ENCODE results near the gene NRG3. TPM values are rescaled to one million over a fixed set of nuclear protein-coding genes. Genes with fewer than 3 reads are reported as not detected.

The NRG3 gene
- total and polyA plus RNA-seq, 7 donors = 0.03 to 0.10 TPM; not detected in 5

DNA sequence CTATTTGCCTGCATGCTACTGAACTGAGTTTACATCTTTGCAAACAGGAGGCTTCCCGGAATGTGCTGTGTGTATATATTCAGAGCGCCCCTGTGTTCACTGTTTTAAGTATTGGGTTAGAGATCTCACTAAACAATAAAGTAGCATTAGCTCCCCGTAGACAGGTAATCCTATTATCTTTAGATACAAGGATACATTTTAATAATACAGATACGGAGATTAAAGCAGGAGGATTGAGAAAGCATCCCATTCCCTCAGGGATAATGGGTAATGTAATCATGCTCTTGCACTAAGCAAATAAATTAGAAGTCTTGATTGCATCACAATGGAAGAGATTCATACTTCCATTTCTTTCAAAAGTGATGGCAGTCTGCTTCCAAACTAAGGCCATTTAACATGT lies 809.0 kb downstream of the NRG3 start:
- no peak for TF ChIP-seq CTCF (IDR thresholded peaks at IDR 0.05)
- no peak for DNase-seq
- H3K4me3 ChIP-seq = no peak overlapping the region

GRCh38 chr10:82685087-82685486 lies 810.1 kb downstream of the NRG3 start:
- WGBS, 3 donors = 65 to 72% (median 68%) methylated on average over 2 of the region's 2 CpGs
- no peak for ATAC-seq
- Histone ChIP-seq H3K4me1 (no peaks in the 10 kb centered on the region), H3K36me3 (ENCODE audit: insufficient read depth in 1 of 2, low read depth in 1 of 2) (no peaks in the 10 kb centered on the region), H3K4me3 (no peak overlapping the region), H3K27me3 (ENCODE audit: insufficient read depth in 3 of 3, low read length in 2 of 3) (no peaks in the 10 kb centered on the region), H3K9me3 (no peaks in the 10 kb centered on the region), H3K27ac (no peak overlapping the region)
- no peak for DNase-seq
- TF ChIP-seq CTCF (IDR thresholded peaks at IDR 0.05) = no peak
- intact Hi-C loops (cut with DNase I) = no loop called here

More for the DNA sequence above, 809.0 kb downstream of the NRG3 start:
- Histone ChIP-seq H3K36me3 (ENCODE audit: insufficient read depth in 1 of 2, low read depth in 1 of 2) (no peaks in the 10 kb centered on the region), H3K27me3 (ENCODE audit: insufficient read depth in 3 of 3, low read length in 2 of 3) (no peaks in the 10 kb centered on the region), H3K4me1 (no peaks in the 10 kb centered on the region), H3K9me3 (no peaks in the 10 kb centered on the region), H3K27ac (no peak overlapping the region)
- ATAC-seq = no peak
- WGBS, 3 donors = 78 to 84% (median 80%) methylated on average over 4 of the region's 4 CpGs
- intact Hi-C loops (cut with DNase I) = no loop called here

GRCh38 chr10:82691211-82691610 lies 816.2 kb downstream of the NRG3 start:
- WGBS, 3 donors = 65 to 80% (median 78%) methylated on average over 2 of the region's 2 CpGs
- Histone ChIP-seq H3K4me3 (no peak overlapping the region), H3K36me3 (ENCODE audit: insufficient read depth in 1 of 2, low read depth in 1 of 2) (no peaks in the 10 kb centered on the region), H3K9me3 (no peaks in the 10 kb centered on the region), H3K4me1 (no peaks in the 10 kb centered on the region), H3K27ac (no peak overlapping the region), H3K27me3 (ENCODE audit: insufficient read depth in 3 of 3, low read length in 2 of 3) (no peaks in the 10 kb centered on the region)
- no peak for ATAC-seq
- DNase-seq = no peak
- intact Hi-C loops (cut with DNase I) = no loop called here
- TF ChIP-seq CTCF (IDR thresholded peaks at IDR 0.05) = no peak

- Histone ChIP-seq H3K27ac (no peak overlapping the region), H3K4me3 (no peak overlapping the region), H3K27me3 (ENCODE audit: insufficient read depth in 3 of 3, low read length in 2 of 3) (no peaks in the 10 kb centered on the region), H3K9me3 (no peaks in the 10 kb centered on the region), H3K4me1 (no peaks in the 10 kb centered on the region), H3K36me3 (ENCODE audit: insufficient read depth in 1 of 2, low read depth in 1 of 2) (no peaks in the 10 kb centered on the region)
- intact Hi-C loops (cut with DNase I) = no loop called here
- TF ChIP-seq CTCF (IDR thresholded peaks at IDR 0.05) = no peak
- DNase-seq = no peak
- 97 to 99% (median 97%) methylated on average over 3 to 4 of the region's 4 CpGs for WGBS, 3 donors
- ATAC-seq = no peak
These were observed 817.5 kb downstream of the NRG3 start for GRCh38 chr10:82692458-82692857.

DNA sequence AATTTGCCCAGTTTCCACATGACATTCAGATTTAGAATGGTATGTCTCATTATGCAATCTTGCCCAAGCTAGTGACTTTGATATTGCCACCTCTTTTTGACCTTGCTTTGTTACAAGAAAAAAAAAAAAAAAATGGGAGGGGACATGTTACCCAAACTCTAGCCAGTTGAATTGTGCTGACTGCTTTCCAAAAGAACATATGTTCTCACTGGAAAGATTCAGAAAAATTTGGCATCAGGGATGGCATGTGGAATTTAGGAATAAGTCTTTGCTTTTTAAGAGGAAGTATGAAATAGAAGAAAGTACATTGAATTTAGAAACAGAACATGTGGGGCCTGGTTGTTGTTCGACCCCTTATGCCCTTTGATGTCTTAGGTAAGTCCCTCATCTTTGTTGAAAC lies 846.8 kb downstream of the NRG3 start:
- no peak for TF ChIP-seq CTCF (IDR thresholded peaks at IDR 0.05)
- no peaks in the 10 kb centered on the region for H3K27me3 ChIP-seq (ENCODE audit: insufficient read depth in 3 of 3, low read length in 2 of 3)
- H3K9me3 ChIP-seq = no peaks in the 10 kb centered on the region
- ATAC-seq = no peak
- WGBS, 3 donors = 53 to 72% (median 58%) methylated on average over 1 of the region's 1 CpG
- intact Hi-C loops (cut with DNase I) = no loop called here
- H3K27ac ChIP-seq = no peak overlapping the region
- no peaks in the 10 kb centered on the region for H3K36me3 ChIP-seq (ENCODE audit: insufficient read depth in 1 of 2, low read depth in 1 of 2)
- DNase-seq = no peak
- no peak overlapping the region for H3K4me3 ChIP-seq
- H3K4me1 ChIP-seq = no peaks in the 10 kb centered on the region
